ENCODE data around the gene TNNT3. TPM values are rescaled to one million over a fixed set of nuclear protein-coding genes. Genes with fewer than 3 reads are reported as not detected.

The TNNT3 gene
- total RNA-seq = 10 to 100 TPM in 2 of 4 donors, 1 to 10 TPM in 1, not detected in 1; 3.2 to 60.6 (median 29.3) TPM

DNA sequence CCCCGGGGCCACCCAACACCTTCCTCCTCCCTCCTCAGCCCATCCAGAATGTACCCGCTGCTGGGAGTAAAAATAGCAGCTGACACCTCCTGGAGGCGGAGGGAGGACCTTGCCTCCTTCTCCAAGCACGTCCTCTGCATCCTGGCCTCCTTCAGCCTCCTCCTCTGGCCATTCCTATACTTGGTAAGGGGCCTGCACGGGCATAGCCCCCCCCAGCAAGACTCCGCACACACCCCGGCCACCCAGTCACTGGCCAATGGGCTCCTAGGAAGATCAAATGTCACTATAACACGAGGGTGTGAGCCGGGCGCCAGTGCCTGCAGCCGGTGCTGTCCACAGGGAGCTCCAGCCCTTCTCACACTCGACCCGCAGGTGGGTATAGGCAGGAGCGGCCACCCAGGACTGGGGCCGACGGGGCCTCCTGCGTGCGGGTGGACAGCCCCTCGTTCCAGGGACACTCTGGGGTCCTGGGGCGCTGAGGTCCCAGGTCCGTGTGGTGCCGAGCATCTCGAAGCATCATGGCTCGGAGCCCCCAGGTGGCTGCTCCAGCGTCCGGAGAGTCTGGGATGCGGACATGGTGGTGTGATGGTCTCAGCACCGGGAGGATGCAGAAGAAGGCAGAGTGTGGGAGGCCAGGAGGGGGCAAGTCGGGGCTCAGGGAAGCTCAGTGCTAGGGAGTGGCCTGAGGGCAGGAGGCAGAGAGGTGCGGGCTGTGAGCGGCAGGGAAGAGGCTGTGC is at the start of gene TNNT3:
TSS of gene TNNT3 (plus strand) at position 313 of the 737 bp plus-strand sequence. CDS start 3,172 bp downstream, outside the sequence.
- TF ChIP-seq CTCF (IDR thresholded peaks at IDR 0.05) (no peak), POLR2A (IDR thresholded peaks at IDR 0.05) (no peak)
- no peaks in the 10 kb centered on the region for H3K4me1 ChIP-seq
- no peaks in the 10 kb centered on the region for H3K36me3 ChIP-seq
- H3K4me3 ChIP-seq = no peak within 1 kb of the TSS
- DNase-seq = peak in 1 of 2 donors; percentile 30
- intact Hi-C loops (cut with DNase I; ENCODE audit: low total_unique reads) = no loop called here
- H3K27ac ChIP-seq = peak within 1 kb of the TSS; percentile 83 to 84
- H3K9me3 ChIP-seq = no peaks in the 10 kb centered on the region
- H3K27me3 ChIP-seq = no peaks in the 10 kb centered on the region

GRCh38 chr11:1870326-1870696 is 49.2 kb upstream of the TNNT3 start:
- Histone ChIP-seq H3K9me3 (no peaks in the 10 kb centered on the region), H3K27me3 (no peaks in the 10 kb centered on the region), H3K4me3 (peak overlapping the region; percentile 21 to 30), H3K27ac (peak overlapping the region; percentile 77 to 89), H3K36me3 (no peaks in the 10 kb centered on the region), H3K4me1 (peaks cover 0 to 11% of the 10 kb centered on the region in 2 donors)
- TF ChIP-seq CTCF (IDR thresholded peaks at IDR 0.05) = no peak
- TF ChIP-seq POLR2A (IDR thresholded peaks at IDR 0.05) = no peak
- intact Hi-C loops (cut with DNase I; ENCODE audit: low total_unique reads) = no loop called here
- DNase-seq = no peak

- peak overlapping the region; percentile 77 to 89 for H3K27ac ChIP-seq
- H3K27me3 ChIP-seq = no peaks in the 10 kb centered on the region
- DNase-seq = no peak
- H3K36me3 ChIP-seq = no peaks in the 10 kb centered on the region
- H3K4me3 ChIP-seq = peak overlapping the region; percentile 21 to 30
- TF ChIP-seq CTCF (IDR thresholded peaks at IDR 0.05) = no peak
- TF ChIP-seq POLR2A (IDR thresholded peaks at IDR 0.05) = no peak
- intact Hi-C loops (cut with DNase I; ENCODE audit: low total_unique reads) = no loop called here
- no peaks in the 10 kb centered on the region for H3K9me3 ChIP-seq
- peaks cover 0 to 5% of the 10 kb centered on the region in 2 donors for H3K4me1 ChIP-seq
These were observed 48.6 kb upstream of the TNNT3 start for GRCh38 chr11:1870721-1871466.

DNA sequence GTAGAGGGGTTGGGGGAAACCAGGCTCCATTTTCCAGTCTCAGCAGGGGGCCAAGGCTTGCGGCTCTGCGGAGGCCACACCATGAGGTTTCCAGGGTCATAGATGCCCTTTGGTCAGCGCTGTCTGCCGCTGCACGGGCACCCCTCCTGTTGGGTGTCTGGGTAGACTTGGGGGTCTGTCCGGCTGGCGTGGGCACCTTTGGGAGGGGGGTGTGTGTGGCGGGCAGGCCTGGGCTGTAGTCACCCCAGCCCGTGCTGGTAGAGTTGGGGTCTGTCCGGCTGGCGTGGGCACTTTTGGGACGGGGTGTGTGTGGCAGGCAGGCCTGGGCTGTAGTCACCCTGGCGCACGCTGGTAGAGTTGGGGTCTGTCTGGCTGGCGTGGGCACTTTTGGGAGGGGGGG is 48.0 kb upstream of the TNNT3 start:
- Histone ChIP-seq H3K36me3 (no peaks in the 10 kb centered on the region), H3K4me3 (peak overlapping the region in 1 of 2 donors; percentile 30), H3K27ac (peak overlapping the region; percentile 77 to 89), H3K27me3 (no peaks in the 10 kb centered on the region), H3K4me1 (peaks cover 0 to 8% of the 10 kb centered on the region in 2 donors), H3K9me3 (no peaks in the 10 kb centered on the region)
- no peak for DNase-seq
- intact Hi-C loops (cut with DNase I; ENCODE audit: low total_unique reads) = no loop called here
- TF ChIP-seq CTCF (IDR thresholded peaks at IDR 0.05) = no peak
- no peak for TF ChIP-seq POLR2A (IDR thresholded peaks at IDR 0.05)

Data from uterus (tissue), 4 donors.